ENCODE results near the gene TMEM184B. TPM values are rescaled to one million over a fixed set of nuclear protein-coding genes. Genes with fewer than 3 reads are reported as not detected.

TMEM184B gene
- total and polyA plus RNA-seq, 8 donors: 10.0 to 110 (median 34.0) TPM

DNA sequence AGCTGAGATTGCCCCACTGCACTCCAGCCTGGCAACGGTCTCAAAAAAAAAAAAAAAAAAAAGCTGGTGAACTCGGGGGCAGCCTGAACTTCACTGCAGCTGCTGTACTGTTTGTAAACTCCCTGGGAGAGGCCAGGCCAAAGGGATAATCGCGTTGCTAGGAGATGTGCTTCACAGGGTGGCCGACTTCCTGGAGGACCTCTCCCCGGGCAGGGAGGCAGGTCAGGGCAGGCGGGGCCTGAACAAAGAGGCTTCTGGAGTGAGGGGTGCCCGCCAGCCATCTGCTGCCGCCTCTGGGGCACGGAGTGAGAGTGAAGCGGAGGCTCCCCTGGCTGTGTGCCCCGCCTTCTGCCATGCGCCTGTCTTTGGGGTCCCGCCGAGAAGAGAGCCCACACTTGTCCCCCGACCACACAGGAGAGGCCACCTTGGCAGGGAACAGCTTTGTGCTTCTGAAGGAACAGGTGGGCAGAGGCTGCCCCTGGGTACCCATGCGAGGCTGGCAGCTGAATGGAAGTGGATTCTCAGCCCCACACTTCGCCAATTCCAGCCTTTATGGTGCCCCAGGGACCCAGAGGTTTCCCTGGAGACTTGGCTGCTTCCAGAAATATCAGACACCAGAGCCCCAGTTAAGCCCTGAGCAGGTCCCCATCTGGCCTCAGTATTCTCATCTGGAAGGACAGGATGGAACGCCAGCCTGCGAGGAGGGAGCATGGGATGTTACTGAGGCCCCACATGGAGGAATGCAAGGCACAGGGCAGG, 29.6 kb downstream of the TMEM184B start:
- peak overlapping the region; percentile 63 to 82 (median 80) for H3K27ac ChIP-seq
- peaks cover 43 to 82% (median 67%) of the 10 kb centered on the region in 4 donors for H3K4me1 ChIP-seq
- H3K4me3 ChIP-seq: no peak overlapping the region
- no peak for TF ChIP-seq POLR2A (IDR thresholded peaks at IDR 0.05)
- no peak for TF ChIP-seq EP300 (IDR thresholded peaks at IDR 0.05)
- peak in 1 of 3 donors; percentile 73 for TF ChIP-seq POLR2AphosphoS5 (IDR thresholded peaks at IDR 0.05)
- TF ChIP-seq, protein P1, sequence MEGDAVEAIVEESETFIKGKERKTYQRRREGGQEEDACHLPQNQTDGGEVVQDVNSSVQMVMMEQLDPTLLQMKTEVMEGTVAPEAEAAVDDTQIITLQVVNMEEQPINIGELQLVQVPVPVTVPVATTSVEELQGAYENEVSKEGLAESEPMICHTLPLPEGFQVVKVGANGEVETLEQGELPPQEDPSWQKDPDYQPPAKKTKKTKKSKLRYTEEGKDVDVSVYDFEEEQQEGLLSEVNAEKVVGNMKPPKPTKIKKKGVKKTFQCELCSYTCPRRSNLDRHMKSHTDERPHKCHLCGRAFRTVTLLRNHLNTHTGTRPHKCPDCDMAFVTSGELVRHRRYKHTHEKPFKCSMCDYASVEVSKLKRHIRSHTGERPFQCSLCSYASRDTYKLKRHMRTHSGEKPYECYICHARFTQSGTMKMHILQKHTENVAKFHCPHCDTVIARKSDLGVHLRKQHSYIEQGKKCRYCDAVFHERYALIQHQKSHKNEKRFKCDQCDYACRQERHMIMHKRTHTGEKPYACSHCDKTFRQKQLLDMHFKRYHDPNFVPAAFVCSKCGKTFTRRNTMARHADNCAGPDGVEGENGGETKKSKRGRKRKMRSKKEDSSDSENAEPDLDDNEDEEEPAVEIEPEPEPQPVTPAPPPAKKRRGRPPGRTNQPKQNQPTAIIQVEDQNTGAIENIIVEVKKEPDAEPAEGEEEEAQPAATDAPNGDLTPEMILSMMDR (IDR thresholded peaks at IDR 0.05): no peak
- no peaks in the 10 kb centered on the region for H3K9me3 ChIP-seq
- 30 to 53% (median 32%) methylated on average over 17 to 20 of the region's 20 CpGs for WGBS, 5 donors
- intact Hi-C loops (cut with DNase I; ENCODE audit: low total_unique reads): no loop called here
- H3K27me3 ChIP-seq: no peaks in the 10 kb centered on the region
- peak; percentile 71 to 94 for DNase-seq
- peaks cover 31 to 49% (median 48%) of the 10 kb centered on the region in 4 donors for H3K36me3 ChIP-seq

DNA sequence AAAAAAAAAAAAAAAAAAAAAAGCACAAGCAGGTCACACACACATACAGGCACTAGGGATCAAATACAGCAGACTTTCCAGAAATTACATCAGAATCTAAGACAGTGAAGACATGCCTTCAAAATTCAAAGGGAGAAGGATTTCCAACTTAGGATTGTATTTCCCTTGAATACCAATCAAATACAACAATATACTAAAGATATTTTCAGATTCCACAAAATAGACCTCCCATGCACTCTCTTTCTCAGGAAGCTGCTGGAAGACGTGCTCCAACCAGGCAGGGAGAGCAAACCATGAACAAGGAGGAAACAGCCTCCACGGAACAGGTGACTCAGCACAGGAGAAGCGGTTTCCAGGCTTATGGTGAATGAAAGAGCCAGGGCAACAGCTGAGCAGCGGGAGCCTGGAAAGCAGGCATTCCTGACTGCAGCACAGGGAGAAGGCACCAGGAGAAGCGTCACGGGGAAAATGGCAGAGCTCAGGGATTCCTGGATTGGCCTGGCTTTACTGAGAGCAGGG, 32.0 kb downstream of the TMEM184B start:
- no peak overlapping the region for H3K4me3 ChIP-seq
- peak; percentile 71 to 86 for DNase-seq
- no peaks in the 10 kb centered on the region for H3K9me3 ChIP-seq
- intact Hi-C loops (cut with DNase I; ENCODE audit: low total_unique reads): no loop called here
- H3K27me3 ChIP-seq: no peaks in the 10 kb centered on the region
- TF ChIP-seq, protein P1 (IDR thresholded peaks at IDR 0.05): no peak
- no peak for TF ChIP-seq EP300 (IDR thresholded peaks at IDR 0.05)
- peak in 2 of 3 donors; percentile 52 to 84 for TF ChIP-seq POLR2AphosphoS5 (IDR thresholded peaks at IDR 0.05)
- no peak for TF ChIP-seq POLR2A (IDR thresholded peaks at IDR 0.05)
- peak overlapping the region; percentile 19 to 82 (median 79) for H3K27ac ChIP-seq
- peaks cover 24 to 50% (median 32%) of the 10 kb centered on the region in 4 donors for H3K36me3 ChIP-seq
- 13 to 44% (median 35%) methylated on average over 6 of the region's 6 CpGs for WGBS, 5 donors
- H3K4me1 ChIP-seq: peaks cover 58 to 85% (median 69%) of the 10 kb centered on the region in 4 donors

DNA sequence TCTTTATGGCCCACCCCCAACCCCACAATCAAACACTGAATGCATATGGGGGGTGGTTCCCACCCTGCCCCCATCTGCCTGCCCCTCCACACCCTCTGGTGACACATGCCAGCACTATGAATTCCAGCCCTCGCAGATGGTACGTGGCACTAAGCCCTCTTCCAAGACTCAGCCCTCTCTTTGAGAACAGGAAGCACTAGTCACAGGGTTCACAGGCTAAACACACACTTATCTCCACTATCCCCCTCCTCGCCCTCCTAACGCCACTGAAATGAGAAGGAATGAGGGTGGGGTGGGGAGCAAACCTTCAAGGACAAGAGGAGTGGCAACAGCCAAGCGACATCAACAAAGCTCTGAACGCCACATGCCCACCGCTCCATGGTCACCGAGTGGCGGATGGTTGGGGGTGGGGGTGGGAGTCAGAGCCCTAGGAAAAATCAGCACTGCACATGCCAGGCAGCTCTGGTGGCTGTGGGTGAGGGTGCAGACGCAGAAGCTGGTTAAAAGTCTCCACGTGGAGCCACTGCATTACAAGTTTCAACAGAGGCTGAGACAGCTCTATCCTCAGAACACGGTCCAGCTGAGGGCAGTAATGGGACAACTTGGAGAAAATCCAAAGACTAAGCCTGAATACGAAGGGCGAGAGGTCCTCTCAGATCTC, 33.6 kb downstream of the TMEM184B start:
- Histone ChIP-seq H3K9me3 (no peaks in the 10 kb centered on the region), H3K27ac (peak overlapping the region; percentile 67 to 82 (median 74)), H3K27me3 (no peaks in the 10 kb centered on the region), H3K36me3 (peaks cover 23 to 50% (median 31%) of the 10 kb centered on the region in 4 donors), H3K4me1 (peaks cover 57 to 85% (median 71%) of the 10 kb centered on the region in 4 donors), H3K4me3 (no peak overlapping the region)
- WGBS, 5 donors: 18 to 40% (median 34%) methylated on average over 14 of the region's 14 CpGs
- intact Hi-C loops (cut with DNase I; ENCODE audit: low total_unique reads): no loop called here
- peak in 1 of 2 donors; percentile 88 for DNase-seq
- TF ChIP-seq, protein P1 (IDR thresholded peaks at IDR 0.05): peak in 1 of 7 experiments; percentile 6
- TF ChIP-seq POLR2A (IDR thresholded peaks at IDR 0.05): no peak
- TF ChIP-seq POLR2AphosphoS5 (IDR thresholded peaks at IDR 0.05): peak; percentile 35 to 73 (median 41)
- TF ChIP-seq EP300 (IDR thresholded peaks at IDR 0.05): no peak

DNA sequence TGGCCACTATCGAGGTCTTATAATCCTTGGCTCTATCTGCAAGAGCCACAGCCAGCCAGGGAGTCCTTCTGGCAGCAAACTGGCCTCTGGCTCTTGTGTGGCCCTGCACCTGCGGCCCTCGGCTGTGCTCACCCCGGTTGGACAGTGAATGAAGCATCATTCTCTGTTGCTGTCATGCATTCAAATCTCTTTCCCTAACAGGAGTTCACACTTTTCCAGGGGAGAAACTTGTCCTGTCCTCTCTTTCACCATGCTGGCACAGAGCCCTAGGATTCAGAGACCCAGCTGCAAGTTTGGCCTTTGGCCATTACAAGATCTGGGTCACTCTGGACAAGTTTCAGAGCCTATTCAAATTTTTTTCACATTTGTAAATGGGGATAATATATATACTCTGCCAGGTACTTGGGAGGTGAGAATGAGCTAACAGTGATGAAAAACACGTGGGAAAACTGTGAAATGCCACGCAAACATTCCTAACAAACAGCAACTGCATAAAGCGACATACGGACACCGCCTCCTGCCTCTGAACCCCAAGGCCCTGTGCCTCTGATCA, 34.2 kb downstream of the TMEM184B start:
- peak in 1 of 2 donors; percentile 58 for DNase-seq
- peaks cover 22 to 50% (median 30%) of the 10 kb centered on the region in 4 donors for H3K36me3 ChIP-seq
- no peaks in the 10 kb centered on the region for H3K27me3 ChIP-seq
- no peak for TF ChIP-seq POLR2AphosphoS5 (IDR thresholded peaks at IDR 0.05)
- TF ChIP-seq, protein P1 (IDR thresholded peaks at IDR 0.05): no peak
- TF ChIP-seq POLR2A (IDR thresholded peaks at IDR 0.05): no peak
- TF ChIP-seq EP300 (IDR thresholded peaks at IDR 0.05): no peak
- peak overlapping the region; percentile 67 to 82 (median 74) for H3K27ac ChIP-seq
- WGBS, 5 donors: 36 to 58% (median 43%) methylated on average over 9 of the region's 9 CpGs
- no peak overlapping the region for H3K4me3 ChIP-seq
- H3K9me3 ChIP-seq: no peaks in the 10 kb centered on the region
- intact Hi-C loops (cut with DNase I; ENCODE audit: low total_unique reads): no loop called here
- H3K4me1 ChIP-seq: peaks cover 51 to 85% (median 70%) of the 10 kb centered on the region in 4 donors

All from stomach (tissue), 9 donors.